HUES48 (cell line): ENCODE data around the gene RGMA.
A peak's percentile ranks its signal among the peaks of the same experiment; 100 is the strongest.
"Not testable (repeated sequence)": the region's sequence is repeated elsewhere in the genome, so short reads cannot be mapped to it uniquely, and the experiment has no call there.

Source experiments
- H3K27ac ChIP-seq: one replicate; pipeline ENCODE4 v1.7.0; 2013; ENCODE audit warnings: low read depth, low read length, inconsistent platforms
- H3K27me3 ChIP-seq: 2 replicates; pipeline ENCODE4 v1.6.1; 2013; ENCODE audit warnings: mild to moderate bottlenecking, low read length; ENCODE audit not compliant: control insufficient read depth, insufficient read depth
- H3K36me3 ChIP-seq: 2 replicates; pipeline ENCODE4 v1.6.1; 2013; ENCODE audit warnings: low read length; ENCODE audit not compliant: control insufficient read depth, insufficient read depth
- H3K4me1 ChIP-seq: 2 replicates; pipeline ENCODE4 v1.6.1; 2013; ENCODE audit warnings: mild to moderate bottlenecking, low read length; ENCODE audit not compliant: control insufficient read depth, insufficient read depth
- H3K4me3 ChIP-seq: 2 replicates; pipeline ENCODE4 v1.5.1; 2013; ENCODE audit warnings: mild to moderate bottlenecking, low read depth, low read length
- H3K9ac ChIP-seq: 2 replicates; pipeline ENCODE4 v1.6.1; 2013; ENCODE audit warnings: mild to moderate bottlenecking, low read depth, low read length, moderate library complexity
- H3K9me3 ChIP-seq: 2 replicates; pipeline ENCODE4 v1.6.1; 2013; ENCODE audit warnings: low read length; ENCODE audit not compliant: control insufficient read depth, insufficient read depth

Gene RGMA

GRCh38 chr15:93032515-93033206, 56.4 kb downstream of the RGMA start:
- H3K27ac ChIP-seq, H3K4me1 ChIP-seq, H3K4me3 ChIP-seq, H3K36me3 ChIP-seq, H3K27me3 ChIP-seq, H3K9me3 ChIP-seq, H3K9ac ChIP-seq: not testable (repeated sequence)

GRCh38 chr15:93031557-93032384, 57.2 kb downstream of the RGMA start:
- H3K9ac ChIP-seq, H3K4me3 ChIP-seq, H3K27me3 ChIP-seq, H3K27ac ChIP-seq, H3K9me3 ChIP-seq, H3K4me1 ChIP-seq: not testable (repeated sequence)
- peaks cover 12% of the 10 kb centered on the region for H3K36me3 ChIP-seq

DNA sequence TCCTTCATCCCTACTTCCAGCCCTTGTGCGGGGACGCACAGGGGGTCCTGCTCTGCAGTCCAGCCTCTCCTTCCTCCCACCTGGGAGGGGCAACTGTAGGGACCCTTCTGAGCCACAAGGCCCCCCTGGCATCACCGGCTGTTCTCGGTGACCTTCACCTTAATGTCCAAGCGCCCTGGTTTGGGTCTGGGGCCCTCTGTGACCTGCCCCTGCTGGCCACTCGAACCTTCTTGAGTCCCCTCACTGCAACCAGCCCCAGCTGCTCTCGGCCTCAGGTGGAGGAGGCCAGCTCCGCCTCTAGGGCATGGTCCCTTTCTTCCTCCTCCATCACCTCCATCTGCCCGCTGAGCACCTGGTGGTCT, 57.9 kb downstream of the RGMA start:
- H3K27me3 ChIP-seq = no peaks in the 10 kb centered on the region
- no peak overlapping the region for H3K9ac ChIP-seq
- no peak overlapping the region for H3K4me3 ChIP-seq
- peaks cover 7% of the 10 kb centered on the region; the same call in 1 of the 2 replicates for H3K4me1 ChIP-seq
- H3K36me3 ChIP-seq = peaks cover 19% of the 10 kb centered on the region
- H3K27ac ChIP-seq = no peak overlapping the region
- H3K9me3 ChIP-seq = no peaks in the 10 kb centered on the region

DNA sequence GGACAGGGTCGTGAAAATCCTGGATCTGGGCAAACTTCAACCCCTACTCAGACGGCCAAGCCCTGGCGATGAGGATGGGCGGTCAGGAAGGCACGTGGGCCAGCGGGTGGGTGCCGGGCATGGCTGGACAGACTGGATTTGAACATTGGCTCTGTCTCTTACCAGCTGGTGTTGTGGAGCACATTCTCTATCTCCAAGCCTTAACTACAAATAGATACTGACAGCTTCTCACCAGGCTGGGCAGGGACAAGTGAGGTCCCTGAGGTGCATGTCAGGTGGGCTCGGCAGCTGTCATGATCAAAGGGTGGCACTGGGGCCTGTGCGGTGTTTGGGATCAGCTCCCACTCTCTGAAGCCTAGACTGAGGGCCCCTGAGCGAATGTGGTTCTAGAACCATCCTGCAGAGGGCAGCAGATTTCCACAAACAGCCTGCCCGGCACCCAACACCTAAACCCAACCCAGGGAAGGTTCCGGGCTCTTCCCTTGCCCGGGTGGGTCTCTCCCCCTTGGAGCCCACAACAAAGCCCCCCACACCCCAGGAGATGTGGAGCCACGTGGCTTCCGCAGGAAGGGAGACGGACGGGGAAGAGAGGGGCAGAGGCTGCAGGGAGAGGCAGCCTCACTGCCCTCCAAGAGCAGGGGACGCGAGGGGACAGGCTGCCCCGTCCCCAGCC, 58.4 kb downstream of the RGMA start:
- H3K4me1 ChIP-seq = peaks cover 7% of the 10 kb centered on the region; the same call in 1 of the 2 replicates
- H3K27ac ChIP-seq = no peak overlapping the region
- H3K9me3 ChIP-seq = no peaks in the 10 kb centered on the region
- no peaks in the 10 kb centered on the region for H3K27me3 ChIP-seq
- H3K9ac ChIP-seq = no peak overlapping the region
- no peak overlapping the region for H3K4me3 ChIP-seq
- H3K36me3 ChIP-seq = peaks cover 24% of the 10 kb centered on the region

DNA sequence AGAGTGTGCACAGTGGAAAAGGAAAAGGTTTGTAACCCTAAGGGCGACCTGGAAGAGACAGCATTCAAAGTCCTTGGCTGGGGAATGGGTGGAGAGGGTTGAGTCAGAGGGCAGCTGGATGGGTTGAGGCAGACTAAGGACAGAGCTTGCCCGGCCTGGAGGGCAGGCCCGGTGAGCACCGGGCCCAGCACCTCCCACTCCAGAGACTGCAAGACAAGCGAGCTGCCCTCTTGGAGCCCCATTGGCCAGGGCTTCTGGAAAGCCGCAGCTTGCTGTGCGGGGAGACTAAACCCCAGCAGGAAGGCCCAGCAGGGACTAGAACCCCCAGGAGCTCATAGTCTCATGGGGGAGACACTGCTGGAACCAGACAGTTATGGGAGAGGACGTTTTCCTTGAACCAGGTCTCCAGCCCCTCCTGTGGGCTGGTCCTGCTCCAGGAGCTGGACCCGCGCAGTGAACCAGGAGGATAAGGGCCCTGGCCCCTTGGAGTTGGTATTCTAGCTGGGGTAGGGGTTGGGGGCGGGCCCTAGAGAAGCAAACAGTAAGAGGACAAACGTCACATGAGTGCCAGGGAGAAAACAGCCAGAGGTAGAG, 59.1 kb downstream of the RGMA start:
- H3K27me3 ChIP-seq = no peaks in the 10 kb centered on the region
- H3K9me3 ChIP-seq = no peaks in the 10 kb centered on the region
- H3K4me1 ChIP-seq = peaks cover 7% of the 10 kb centered on the region; the same call in 1 of the 2 replicates
- no peak overlapping the region for H3K4me3 ChIP-seq
- H3K36me3 ChIP-seq = peaks cover 31% of the 10 kb centered on the region
- H3K9ac ChIP-seq = no peak overlapping the region
- H3K27ac ChIP-seq = peak overlapping the region; percentile 1

DNA sequence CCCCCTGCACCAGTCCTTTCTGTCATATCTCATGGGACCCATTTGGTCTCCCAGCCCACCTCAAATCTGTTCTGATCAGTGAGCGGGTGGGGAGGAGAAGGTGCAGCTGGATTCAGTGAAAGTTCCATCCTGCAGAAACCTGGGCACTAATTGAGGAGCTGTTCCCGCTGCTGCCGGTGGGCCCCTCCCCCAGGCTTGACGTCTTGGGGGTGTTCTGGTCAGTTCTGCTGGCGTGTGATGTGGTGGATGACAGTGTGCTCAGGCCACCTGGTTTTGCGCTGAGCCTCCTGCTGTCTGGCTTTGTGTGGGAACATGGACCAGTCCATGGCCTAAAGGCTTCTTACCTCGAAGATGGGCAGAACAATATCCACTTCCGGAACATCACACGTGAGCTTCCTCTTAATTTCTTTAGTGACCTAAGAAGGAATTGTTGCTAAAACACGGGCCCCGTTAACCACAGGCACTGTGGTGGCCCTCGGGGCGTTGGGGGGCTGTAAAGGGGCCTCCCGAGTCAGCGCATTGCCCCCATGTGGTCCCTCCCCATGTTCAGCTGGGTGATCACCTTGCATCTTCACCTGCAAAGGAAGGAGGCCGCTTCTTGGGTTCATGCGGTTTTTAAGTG, 59.7 kb downstream of the RGMA start:
- Histone ChIP-seq H3K27ac (peak overlapping the region; percentile 9), H3K36me3 (peaks cover 37% of the 10 kb centered on the region), H3K4me1 (peaks cover 7% of the 10 kb centered on the region; the same call in 1 of the 2 replicates), H3K27me3 (no peaks in the 10 kb centered on the region), H3K4me3 (no peak overlapping the region), H3K9ac (no peak overlapping the region), H3K9me3 (no peaks in the 10 kb centered on the region)

GRCh38 chr15:93028632-93029213, 60.3 kb downstream of the RGMA start:
- Histone ChIP-seq H3K36me3 (peaks cover 43% of the 10 kb centered on the region), H3K9ac (no peak overlapping the region), H3K9me3 (no peaks in the 10 kb centered on the region), H3K27me3 (no peaks in the 10 kb centered on the region), H3K27ac (peak overlapping the region; percentile 9), H3K4me1 (peaks cover 7% of the 10 kb centered on the region; the same call in 1 of the 2 replicates), H3K4me3 (no peak overlapping the region)

- peaks cover 48% of the 10 kb centered on the region for H3K36me3 ChIP-seq
- no peaks in the 10 kb centered on the region for H3K27me3 ChIP-seq
- H3K4me1 ChIP-seq = peaks cover 7% of the 10 kb centered on the region; the same call in 1 of the 2 replicates
- H3K9me3 ChIP-seq = no peaks in the 10 kb centered on the region
- H3K27ac ChIP-seq = no peak overlapping the region
- H3K9ac ChIP-seq = no peak overlapping the region
- no peak overlapping the region for H3K4me3 ChIP-seq
Observed at GRCh38 chr15:93028111-93028631, 60.8 kb downstream of the RGMA start.

DNA sequence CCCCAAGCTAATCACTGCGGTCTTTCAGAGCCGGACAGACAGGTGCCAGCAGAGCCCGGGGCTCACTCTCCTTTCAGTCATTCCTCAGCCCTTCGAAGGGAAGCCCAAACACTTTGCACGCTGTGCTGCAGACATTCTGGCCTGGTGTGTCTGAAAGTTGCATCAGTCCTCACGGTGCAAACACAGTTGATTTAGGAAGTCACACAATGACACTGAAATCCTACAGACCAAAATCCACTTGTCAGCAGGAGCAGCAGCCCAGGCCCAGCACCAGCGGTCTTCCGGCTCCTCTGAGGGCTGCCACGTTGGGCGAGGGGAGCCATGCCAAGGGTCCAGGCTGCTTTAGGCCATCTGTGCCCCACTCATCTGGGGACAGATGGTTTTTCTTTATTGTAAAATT, 61.6 kb downstream of the RGMA start:
- Histone ChIP-seq H3K9me3 (no peaks in the 10 kb centered on the region), H3K27me3 (no peaks in the 10 kb centered on the region), H3K4me1 (peaks cover 7% of the 10 kb centered on the region; the same call in 1 of the 2 replicates), H3K4me3 (no peak overlapping the region), H3K9ac (no peak overlapping the region), H3K27ac (no peak overlapping the region), H3K36me3 (peaks cover 56% of the 10 kb centered on the region)

- peaks cover 66% of the 10 kb centered on the region for H3K36me3 ChIP-seq
- H3K9ac ChIP-seq = no peak overlapping the region
- no peaks in the 10 kb centered on the region for H3K9me3 ChIP-seq
- no peak overlapping the region for H3K4me3 ChIP-seq
- H3K4me1 ChIP-seq = peaks cover 7% of the 10 kb centered on the region; the same call in 1 of the 2 replicates
- no peak overlapping the region for H3K27ac ChIP-seq
- no peaks in the 10 kb centered on the region for H3K27me3 ChIP-seq
Observed at GRCh38 chr15:93026380-93026817, 62.6 kb downstream of the RGMA start.
